Middle frontal gyrus (tissue), 1 donor: ENCODE measurements around the gene ALDH3B2.
"Not testable (repeated sequence)": the region's sequence is repeated elsewhere in the genome, so short reads cannot be mapped to it uniquely, and the experiment has no call there.

Experiments
- DNase-seq: peaks from one replicate; pipeline ENCODE4 v3.0.0-alpha.2; 2015; ENCODE audit warnings: low spot score; ENCODE audit errors: extremely low spot score

ALDH3B2 gene

GRCh38 chr11:67674442-67674871, at the start of gene ALDH3B2:
Gene ALDH3B2 (minus strand): TSS chr11:67674623. CDS start chr11:67666935, 7,688 bp downstream.
- no peak for DNase-seq

- DNase-seq: not testable (repeated sequence)
Observed at GRCh38 chr11:67723036-67723435, 48.6 kb upstream of the ALDH3B2 start.

GRCh38 chr11:67716226-67716625, 41.8 kb upstream of the ALDH3B2 start:
- not testable (repeated sequence) for DNase-seq

GRCh38 chr11:67715801-67716200, 41.4 kb upstream of the ALDH3B2 start:
- DNase-seq: not testable (repeated sequence)

GRCh38 chr11:67713892-67714509, 39.6 kb upstream of the ALDH3B2 start:
- not testable (repeated sequence) for DNase-seq

GRCh38 chr11:67711676-67712075, 37.3 kb upstream of the ALDH3B2 start:
- DNase-seq: not testable (repeated sequence)

- DNase-seq: not testable (repeated sequence)
Observed at GRCh38 chr11:67711212-67711611, 36.8 kb upstream of the ALDH3B2 start.

GRCh38 chr11:67709806-67710205, 35.4 kb upstream of the ALDH3B2 start:
- DNase-seq: not testable (repeated sequence)

GRCh38 chr11:67705264-67705663, 30.8 kb upstream of the ALDH3B2 start:
- no peak for DNase-seq

GRCh38 chr11:67704524-67704923, 30.1 kb upstream of the ALDH3B2 start:
- no peak for DNase-seq

- DNase-seq: not testable (repeated sequence)
Observed at GRCh38 chr11:67703709-67704108, 29.3 kb upstream of the ALDH3B2 start.

- no peak for DNase-seq
Observed at GRCh38 chr11:67700548-67701262, 26.3 kb upstream of the ALDH3B2 start.

- no peak for DNase-seq
Observed at GRCh38 chr11:67700141-67700540, 25.7 kb upstream of the ALDH3B2 start.

- DNase-seq: no peak
Observed at GRCh38 chr11:67699521-67699920, 25.1 kb upstream of the ALDH3B2 start.

GRCh38 chr11:67698247-67698646, 23.8 kb upstream of the ALDH3B2 start:
- no peak for DNase-seq

GRCh38 chr11:67697846-67698245, 23.4 kb upstream of the ALDH3B2 start:
- DNase-seq: no peak

- no peak for DNase-seq
Observed at GRCh38 chr11:67696998-67697397, 22.6 kb upstream of the ALDH3B2 start.

GRCh38 chr11:67695606-67696005, 21.2 kb upstream of the ALDH3B2 start:
- DNase-seq: no peak

GRCh38 chr11:67694875-67695555, 20.6 kb upstream of the ALDH3B2 start:
- no peak for DNase-seq

- no peak for DNase-seq
Observed at GRCh38 chr11:67691149-67691548, 16.7 kb upstream of the ALDH3B2 start.

GRCh38 chr11:67689178-67689577, 14.8 kb upstream of the ALDH3B2 start:
- no peak for DNase-seq

GRCh38 chr11:67687986-67688385, 13.6 kb upstream of the ALDH3B2 start:
- no peak for DNase-seq
